ENCODE data around the gene OR10R2.

The OR10R2 gene

GRCh38 chr1:158491316-158491715, 19.3 kb downstream of the OR10R2 start:
- Histone ChIP-seq H3K27me3 (no peaks in the 10 kb centered on the region), H3K27ac (no peak overlapping the region), H3K4me3 (no peak overlapping the region), H3K36me3 (no peaks in the 10 kb centered on the region), H4K20me1 (no peaks in the 10 kb centered on the region), H3K9ac (no peak overlapping the region), H3K4me1 (no peaks in the 10 kb centered on the region), H3K4me2 (no peak overlapping the region), H3K9me3 (no peaks in the 10 kb centered on the region)
- no peak for TF ChIP-seq Cebpa-rat (IDR thresholded peaks at IDR 0.05)

GRCh38 chr1:158493054-158493453, 21.0 kb downstream of the OR10R2 start:
- TF ChIP-seq Cebpa-rat (IDR thresholded peaks at IDR 0.05), result no peak
- Histone ChIP-seq H3K4me1 (no peaks in the 10 kb centered on the region), H3K4me3 (no peak overlapping the region), H3K36me3 (no peaks in the 10 kb centered on the region), H3K4me2 (no peak overlapping the region), H3K27me3 (no peaks in the 10 kb centered on the region), H3K9ac (no peak overlapping the region), H3K27ac (no peak overlapping the region), H4K20me1 (no peaks in the 10 kb centered on the region), H3K9me3 (no peaks in the 10 kb centered on the region)

- H4K20me1 ChIP-seq, result no peaks in the 10 kb centered on the region
- no peaks in the 10 kb centered on the region for H3K9me3 ChIP-seq
- H3K4me1 ChIP-seq, result no peaks in the 10 kb centered on the region
- no peak overlapping the region for H3K9ac ChIP-seq
- H3K27ac ChIP-seq, result no peak overlapping the region
- H3K4me2 ChIP-seq, result no peak overlapping the region
- H3K36me3 ChIP-seq, result no peaks in the 10 kb centered on the region
- no peak for TF ChIP-seq Cebpa-rat (IDR thresholded peaks at IDR 0.05)
- no peak overlapping the region for H3K4me3 ChIP-seq
- H3K27me3 ChIP-seq, result no peaks in the 10 kb centered on the region
Observed at GRCh38 chr1:158494796-158495195, 22.8 kb downstream of the OR10R2 start.

GRCh38 chr1:158496374-158496773, 24.4 kb downstream of the OR10R2 start:
- no peaks in the 10 kb centered on the region for H3K4me1 ChIP-seq
- H3K27me3 ChIP-seq, result no peaks in the 10 kb centered on the region
- no peak overlapping the region for H3K9ac ChIP-seq
- no peak for TF ChIP-seq Cebpa-rat (IDR thresholded peaks at IDR 0.05)
- H3K27ac ChIP-seq, result no peak overlapping the region
- H4K20me1 ChIP-seq, result no peaks in the 10 kb centered on the region
- no peak overlapping the region for H3K4me3 ChIP-seq
- no peaks in the 10 kb centered on the region for H3K9me3 ChIP-seq
- H3K4me2 ChIP-seq, result no peak overlapping the region
- no peaks in the 10 kb centered on the region for H3K36me3 ChIP-seq

GRCh38 chr1:158506369-158506987, 34.5 kb downstream of the OR10R2 start:
- TF ChIP-seq Cebpa-rat (IDR thresholded peaks at IDR 0.05), result no peak
- no peaks in the 10 kb centered on the region for H3K27me3 ChIP-seq
- H3K4me2 ChIP-seq, result no peak overlapping the region
- H3K36me3 ChIP-seq, result no peaks in the 10 kb centered on the region
- H3K27ac ChIP-seq, result no peak overlapping the region
- H3K9ac ChIP-seq, result no peak overlapping the region
- H4K20me1 ChIP-seq, result no peaks in the 10 kb centered on the region
- H3K4me3 ChIP-seq, result no peak overlapping the region
- H3K9me3 ChIP-seq, result no peaks in the 10 kb centered on the region
- no peaks in the 10 kb centered on the region for H3K4me1 ChIP-seq

- Histone ChIP-seq H3K27me3 (no peaks in the 10 kb centered on the region), H4K20me1 (no peaks in the 10 kb centered on the region), H3K9me3 (no peaks in the 10 kb centered on the region), H3K4me2 (no peak overlapping the region), H3K9ac (no peak overlapping the region), H3K27ac (no peak overlapping the region), H3K4me1 (no peaks in the 10 kb centered on the region), H3K4me3 (no peak overlapping the region), H3K36me3 (no peaks in the 10 kb centered on the region)
- TF ChIP-seq Cebpa-rat (IDR thresholded peaks at IDR 0.05), result no peak
Observed at GRCh38 chr1:158507511-158507910, 35.5 kb downstream of the OR10R2 start.

- H3K9ac ChIP-seq, result no peak overlapping the region
- H3K36me3 ChIP-seq, result no peaks in the 10 kb centered on the region
- TF ChIP-seq Cebpa-rat (IDR thresholded peaks at IDR 0.05), result no peak
- no peak overlapping the region for H3K4me3 ChIP-seq
- no peaks in the 10 kb centered on the region for H3K4me1 ChIP-seq
- H3K4me2 ChIP-seq, result no peak overlapping the region
- H3K27me3 ChIP-seq, result no peaks in the 10 kb centered on the region
- no peak overlapping the region for H3K27ac ChIP-seq
- no peaks in the 10 kb centered on the region for H3K9me3 ChIP-seq
- H4K20me1 ChIP-seq, result no peaks in the 10 kb centered on the region
Observed at GRCh38 chr1:158509471-158510156, 37.6 kb downstream of the OR10R2 start.

- Histone ChIP-seq H3K36me3 (no peaks in the 10 kb centered on the region), H3K27ac (no peak overlapping the region), H3K9me3 (no peaks in the 10 kb centered on the region), H3K27me3 (no peaks in the 10 kb centered on the region), H3K9ac (no peak overlapping the region), H3K4me2 (no peak overlapping the region), H3K4me1 (no peaks in the 10 kb centered on the region), H3K4me3 (no peak overlapping the region), H4K20me1 (no peaks in the 10 kb centered on the region)
- no peak for TF ChIP-seq Cebpa-rat (IDR thresholded peaks at IDR 0.05)
Observed at GRCh38 chr1:158516966-158517365, 44.9 kb downstream of the OR10R2 start.

GRCh38 chr1:158520021-158520420, 48.0 kb downstream of the OR10R2 start:
- Histone ChIP-seq H3K4me1 (no peaks in the 10 kb centered on the region), H3K9ac (no peak overlapping the region), H3K4me3 (no peak overlapping the region), H3K36me3 (no peaks in the 10 kb centered on the region), H3K27me3 (no peaks in the 10 kb centered on the region), H4K20me1 (no peaks in the 10 kb centered on the region), H3K4me2 (no peak overlapping the region), H3K9me3 (no peaks in the 10 kb centered on the region), H3K27ac (no peak overlapping the region)
- TF ChIP-seq Cebpa-rat (IDR thresholded peaks at IDR 0.05), result no peak

- H3K4me3 ChIP-seq, result no peak overlapping the region
Observed at GRCh38 chr1:158520955-158521665, 49.1 kb downstream of the OR10R2 start.

More at GRCh38 chr1:158520955-158521665, 49.1 kb downstream of the OR10R2 start:
- Histone ChIP-seq H3K27ac (no peak overlapping the region), H3K9ac (no peak overlapping the region), H3K4me1 (no peaks in the 10 kb centered on the region), H3K4me2 (no peak overlapping the region), H3K9me3 (no peaks in the 10 kb centered on the region), H3K27me3 (no peaks in the 10 kb centered on the region), H3K36me3 (no peaks in the 10 kb centered on the region), H4K20me1 (no peaks in the 10 kb centered on the region)
- no peak for TF ChIP-seq Cebpa-rat (IDR thresholded peaks at IDR 0.05)
